ENCODE results near the gene CXCL8. TPM values are rescaled to one million over a fixed set of nuclear protein-coding genes. Genes with fewer than 3 reads are reported as not detected.

The CXCL8 gene
- polyA plus RNA-seq, 1 of the 3 experiments (the other 2 are of a cell fraction): 6.0 TPM

- TF ChIP-seq USF2 (IDR thresholded peaks at IDR 0.05; ENCODE audit: borderline replicate concordance, low read depth, low read length) (no peak), MAX (IDR thresholded peaks at IDR 0.05; ENCODE audit: low read depth) (peak; percentile 90), GATA2 (CRISPR knock-in tag; IDR thresholded peaks at IDR 0.05) (no peak), RCOR1 (IDR thresholded peaks at IDR 0.05; ENCODE audit: low read length) (no peak)
These were observed 35.9 kb upstream of the CXCL8 start (continued) for GRCh38 chr4:73704314-73705055.

- DNase-seq: no peak
- no peak overlapping the region; a peak in 1 of 4 replicates for H3K4me3 ChIP-seq (ENCODE audit: low read depth in 2 of 2, low read length in 1 of 2)
- POLR2A ChIA-PET: no interaction called here
These were observed 35.3 kb upstream of the CXCL8 start for GRCh38 chr4:73705056-73705432.

More at GRCh38 chr4:73705056-73705432, 35.3 kb upstream of the CXCL8 start:
- Histone ChIP-seq H2AFZ (ENCODE audit: low read depth) (no peak overlapping the region), H3K36me3 (replicated peaks in 1 of 2; ENCODE audit: control insufficient read depth in 1 of 2, insufficient read depth in 2 of 2, low read length in 1 of 2) (no peaks in the 10 kb centered on the region), H3K4me2 (peak overlapping the region; percentile 62), H3F3A (replicated peaks; ENCODE audit: insufficient read depth) (peaks cover 57% of the 10 kb centered on the region), H3K27me3 (ENCODE audit: insufficient read depth) (no peaks in the 10 kb centered on the region), H3K4me1 (ENCODE audit: control insufficient read depth in 1 of 2, insufficient read depth in 2 of 2, low read depth in 1 of 2, low read length in 1 of 2) (peaks cover 0 to 38% of the 10 kb centered on the region in 2 experiments; a peak in 3 of 4 replicates), H3K9me3 (no peaks in the 10 kb centered on the region), H3K9ac (peak overlapping the region; percentile 66; the same call in 1 of the 2 replicates), H3K79me2 (ENCODE audit: insufficient read depth) (no peaks in the 10 kb centered on the region), H3K9me2 (no peaks in the 10 kb centered on the region), H4K20me1 (ENCODE audit: insufficient read depth) (no peaks in the 10 kb centered on the region), H3K27ac (ENCODE audit: low read depth in 2 of 2, low read length in 1 of 2) (peak overlapping the region; percentile 47 to 98; a peak in 3 of 4 replicates)
- 0% methylated on average over 1 of the region's 1 CpG for WGBS (ENCODE audit: low lambda C conversion rate)
- CTCF ChIA-PET: no interaction called here
- TF ChIP-seq YY1 (IDR thresholded peaks at IDR 0.05; ENCODE audit: low read depth): no peak
- TF ChIP-seq TAF1 (IDR thresholded peaks at IDR 0.05; ENCODE audit: borderline replicate concordance, low read depth, low read length): no peak
- TF ChIP-seq FOSL2 (IDR thresholded peaks at IDR 0.05; ENCODE audit: borderline replicate concordance, low read depth): peak; percentile 7; the same call in 1 of the 2 replicates
- no peak for TF ChIP-seq REST (IDR thresholded peaks at IDR 0.05; ENCODE audit: low read depth, low read length)
- TF ChIP-seq JUND (IDR thresholded peaks at IDR 0.05): peak; percentile 39; the same call in 1 of the 2 replicates
- TF ChIP-seq EZH2phosphoT487 (IDR thresholded peaks at IDR 0.05; ENCODE audit: borderline replicate concordance, low read depth): no peak
- TF ChIP-seq PBX3 (IDR thresholded peaks at IDR 0.05): peak; percentile 21; the same call in 1 of the 2 replicates
- TF ChIP-seq SIN3A (IDR thresholded peaks at IDR 0.05; ENCODE audit: borderline replicate concordance, low read depth, low read length): no peak
